Adrenal gland (tissue), 12 donors: Measurements from ENCODE around the gene FZD8. TPM values are rescaled to one million over a fixed set of nuclear protein-coding genes. Genes with fewer than 3 reads are reported as not detected.

Experiments
- DNase-seq, 7 donors: peaks; one replicate each; pipeline ENCODE4 v3.0.0-alpha.2; 2019 to 2020
- H3K27ac ChIP-seq, 5 donors: fragments of 200-600 bp; sonication (generic) in 4 of 5; 1 replicate in 3 of 5; 2 replicates in 2 of 5; pipeline versions ENCODE4 v1.5.1 to v1.8.0; 2016 to 2020; ENCODE audit warnings: mild to moderate bottlenecking in 1 of 5
- H3K27me3 ChIP-seq: fragments of 200-600 bp; 2 replicates; pipeline ENCODE4 v1.8.0; 2021
- H3K36me3 ChIP-seq, 2 donors: fragments of 200-600 bp; replicated peaks in 1 of 2; 1 replicate in 1 of 2; 2 replicates in 1 of 2; pipeline versions ENCODE4 v1.5.1 to v1.8.0; 2018 to 2022
- H3K4me1 ChIP-seq, 2 donors: fragments of 200-600 bp; replicated peaks in 1 of 2; 1 replicate in 1 of 2; 2 replicates in 1 of 2; pipeline versions ENCODE4 v1.5.1 to v1.8.0; 2018 to 2021
- H3K4me3 ChIP-seq, 4 donors: fragments of 200-600 bp; sonication (generic) in 3 of 4; one replicate each; pipeline ENCODE4 v1.5.1; 2016 to 2018
- H3K9me3 ChIP-seq, 3 donors: fragments of 200-600 bp; sonication (generic) in 1 of 3; replicated peaks in 1 of 3; 1 replicate in 2 of 3; 2 replicates in 1 of 3; pipeline versions ENCODE4 v1.5.1 to v1.8.0; 2016 to 2021
- POLR2A ChIP-seq, 2 donors: fragments of 450-650 bp; IDR thresholded peaks; one replicate each; pipeline ENCODE4 v1.6.1; 2017; ENCODE audit warnings: antibody characterized with exemption in 2 of 2, mild to moderate bottlenecking in 2 of 2, moderate library complexity in 1 of 2
- WGBS, 4 donors: extraction: QIAGEN DNeasy Blood & Tissue Kit in 2 of 4; methylation state at CpG; one replicate each; pipeline versions ENCODE4 v1.1.5 to v1.1.7; 2013 to 2017; 5-methylcytosine and 5-hydroxymethylcytosine counted together
- intact Hi-C, 2 donors: fragments of 100-400 bp; cut with DNase I; formaldehyde crosslinking; loops; one replicate each; pipeline versions ENCODE4 v1.14.1 to v1.15.0; 2022 to 2023
- polyA plus RNA-seq, 3 donors: library from polyadenylated mRNA; stranded (reverse); fragments of 200-250 nt in 2 of 3; fragments of 350-450 nt in 1 of 3; fragmentation: Illumina TruSeq in 1 of 3; extraction: RNeasy Lipid Tissue Mini Kit (QIAGEN cat#74804) in 1 of 3; gene quantifications; one replicate each; pipeline ENCODE4 v1.2.3, GENCODE V29; 2013 to 2014
- total RNA-seq, 9 donors: library from RNA; depleted of rRNA in 4 of 9; stranded (reverse); fragments of >200 nt in 4 of 9; fragments of 120-200 nt in 1 of 9; fragmentation: NEBNext Ultra II Directional in 1 of 9; extraction: Animal tissue kit (Norgen Biotek cat#: 25700) in 1 of 9; gene quantifications; one replicate each; pipeline versions ENCODE4 v1.1.0 to v1.2.4, GENCODE V29; 2013 to 2023
- TF ChIP-seq, protein P1 (sequence below), 6 experiments: fragments of 450-650 bp in 4 of 6; fragments of 200-600 bp in 2 of 6; sonication (generic) in 1 of 6; IDR thresholded peaks; 1 replicate in 5 of 6; 2 replicates in 1 of 6; pipeline versions ENCODE4 v1.5.1 to v1.8.0; 2016 to 2021; ENCODE audit warnings: antibody characterized with exemption in 6 of 6, mild to moderate bottlenecking in 2 of 6, moderate library complexity in 1 of 6
- donor health status: healthy with polysubstance abuse.
- donor health status: Bipolar disorder and iron deficiency.
- donor health status: DM: yes; HTN: yes; CAD: no.
- donor health status: DM: no; HTN: no; CAD: no.
- donor health status: DM: no; HTN: no; CAD: no.
- donor health status: DM: yes; HTN: yes; CAD: no.

Gene FZD8
- total and polyA plus RNA-seq, 12 donors, result 0.97 to 5.9 (median 3.8) TPM

DNA sequence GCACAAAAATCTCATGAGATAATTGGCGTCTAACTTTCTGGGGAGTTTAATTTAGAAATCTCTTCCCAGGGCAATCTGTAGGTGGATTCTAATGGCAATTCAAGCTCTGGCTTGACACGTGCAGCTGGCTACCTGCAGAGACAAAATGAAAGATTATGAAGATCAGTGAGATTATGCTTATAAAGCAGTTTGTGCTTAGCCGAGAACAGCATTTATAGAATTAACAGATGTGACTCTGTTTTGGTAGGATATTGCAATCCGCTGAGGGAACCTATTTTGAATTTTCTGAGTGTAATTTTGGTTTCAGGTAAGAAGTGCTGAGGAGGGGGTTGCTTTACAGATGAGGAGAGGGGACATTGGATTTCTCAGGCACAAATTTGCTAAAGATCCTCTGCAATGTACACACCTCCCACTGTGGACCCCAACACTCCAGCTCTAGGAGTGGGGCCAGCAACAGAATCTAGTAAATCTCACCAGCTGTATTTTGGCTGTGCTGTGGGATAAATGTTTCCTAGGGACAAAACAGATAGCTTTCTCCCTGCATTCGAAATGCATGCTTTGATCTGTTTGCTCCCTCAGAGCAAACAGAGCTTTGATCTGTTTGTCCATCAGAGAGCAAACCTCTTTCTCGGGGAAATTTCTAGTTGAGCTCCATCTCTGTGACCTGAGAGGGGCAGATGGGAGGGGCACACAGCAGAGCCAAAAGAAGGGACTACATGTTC is 29.6 kb downstream of the FZD8 start:
- 56 to 65% (median 60%) methylated on average over 6 of the region's 6 CpGs for WGBS, 4 donors
- H3K4me1 ChIP-seq, result peaks cover 0 to 7% of the 10 kb centered on the region in 2 donors
- H3K27ac ChIP-seq, result no peak overlapping the region
- TF ChIP-seq, protein P1, sequence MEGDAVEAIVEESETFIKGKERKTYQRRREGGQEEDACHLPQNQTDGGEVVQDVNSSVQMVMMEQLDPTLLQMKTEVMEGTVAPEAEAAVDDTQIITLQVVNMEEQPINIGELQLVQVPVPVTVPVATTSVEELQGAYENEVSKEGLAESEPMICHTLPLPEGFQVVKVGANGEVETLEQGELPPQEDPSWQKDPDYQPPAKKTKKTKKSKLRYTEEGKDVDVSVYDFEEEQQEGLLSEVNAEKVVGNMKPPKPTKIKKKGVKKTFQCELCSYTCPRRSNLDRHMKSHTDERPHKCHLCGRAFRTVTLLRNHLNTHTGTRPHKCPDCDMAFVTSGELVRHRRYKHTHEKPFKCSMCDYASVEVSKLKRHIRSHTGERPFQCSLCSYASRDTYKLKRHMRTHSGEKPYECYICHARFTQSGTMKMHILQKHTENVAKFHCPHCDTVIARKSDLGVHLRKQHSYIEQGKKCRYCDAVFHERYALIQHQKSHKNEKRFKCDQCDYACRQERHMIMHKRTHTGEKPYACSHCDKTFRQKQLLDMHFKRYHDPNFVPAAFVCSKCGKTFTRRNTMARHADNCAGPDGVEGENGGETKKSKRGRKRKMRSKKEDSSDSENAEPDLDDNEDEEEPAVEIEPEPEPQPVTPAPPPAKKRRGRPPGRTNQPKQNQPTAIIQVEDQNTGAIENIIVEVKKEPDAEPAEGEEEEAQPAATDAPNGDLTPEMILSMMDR (IDR thresholded peaks at IDR 0.05), result no peak
- no peak for TF ChIP-seq POLR2A (IDR thresholded peaks at IDR 0.05)
- DNase-seq, result no peak
- no peaks in the 10 kb centered on the region for H3K36me3 ChIP-seq
- no peaks in the 10 kb centered on the region for H3K9me3 ChIP-seq
- H3K4me3 ChIP-seq, result no peak overlapping the region
- peaks cover 12% of the 10 kb centered on the region for H3K27me3 ChIP-seq
- intact Hi-C loops, result no loop called here

DNA sequence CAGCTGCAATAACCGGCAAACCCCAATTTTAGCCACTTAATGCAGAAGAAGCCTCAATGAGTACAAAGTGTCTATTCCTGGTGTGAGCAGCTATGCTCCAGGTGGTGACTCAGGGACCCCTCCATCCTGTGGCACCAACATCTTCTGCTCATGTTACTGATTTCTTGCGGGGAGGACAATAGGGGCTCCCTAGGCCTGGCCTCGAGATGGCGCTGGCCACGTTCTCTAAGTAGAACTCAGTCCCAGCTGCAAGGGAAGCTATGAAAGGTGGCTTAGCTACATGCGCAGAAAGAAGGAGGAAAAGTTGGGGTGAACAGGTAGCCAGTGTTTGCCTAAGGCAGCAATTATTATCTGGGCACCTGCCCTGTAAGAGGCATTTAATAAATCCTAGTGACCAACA is 30.3 kb downstream of the FZD8 start:
- no peak for TF ChIP-seq POLR2A (IDR thresholded peaks at IDR 0.05)
- TF ChIP-seq, protein P1 (IDR thresholded peaks at IDR 0.05), result no peak
- Histone ChIP-seq H3K27ac (no peak overlapping the region), H3K27me3 (peaks cover 15% of the 10 kb centered on the region), H3K4me3 (no peak overlapping the region), H3K9me3 (no peaks in the 10 kb centered on the region), H3K4me1 (peaks cover 0 to 9% of the 10 kb centered on the region in 2 donors), H3K36me3 (no peaks in the 10 kb centered on the region)
- WGBS, 4 donors, result 79 to 86% (median 83%) methylated on average over 6 of the region's 6 CpGs
- intact Hi-C loops, result no loop called here
- DNase-seq, result no peak

DNA sequence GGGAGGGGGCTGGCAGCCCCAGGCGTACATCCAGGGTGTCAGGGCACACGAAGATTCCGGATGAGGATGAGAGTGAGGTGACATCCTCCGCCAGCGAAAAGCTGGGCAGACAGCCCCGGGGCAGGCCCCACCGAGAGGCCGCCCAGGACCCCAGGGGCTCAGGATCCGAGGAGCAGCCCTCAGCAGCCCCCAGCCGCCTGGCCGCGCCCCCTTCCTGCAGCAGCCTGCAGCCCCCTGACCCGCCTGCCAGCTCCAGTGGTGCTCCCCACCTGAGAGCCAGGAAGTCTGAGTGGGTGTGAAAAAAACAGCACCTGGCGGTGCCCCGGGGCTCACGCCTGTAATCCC is 33.8 kb downstream of the FZD8 start:
- Histone ChIP-seq H3K4me3 (peak overlapping the region in 1 of 4 donors; percentile 54), H3K4me1 (peaks cover 0 to 9% of the 10 kb centered on the region in 2 donors), H3K9me3 (no peaks in the 10 kb centered on the region), H3K36me3 (no peaks in the 10 kb centered on the region), H3K27me3 (peaks cover 15% of the 10 kb centered on the region), H3K27ac (no peak overlapping the region)
- TF ChIP-seq, protein P1 (IDR thresholded peaks at IDR 0.05), result no peak
- no peak for TF ChIP-seq POLR2A (IDR thresholded peaks at IDR 0.05)
- DNase-seq, result no peak
- intact Hi-C loops, result no loop called here
- 47 to 75% (median 71%) methylated on average over 4 to 16 of the region's 16 CpGs for WGBS, 4 donors

DNA sequence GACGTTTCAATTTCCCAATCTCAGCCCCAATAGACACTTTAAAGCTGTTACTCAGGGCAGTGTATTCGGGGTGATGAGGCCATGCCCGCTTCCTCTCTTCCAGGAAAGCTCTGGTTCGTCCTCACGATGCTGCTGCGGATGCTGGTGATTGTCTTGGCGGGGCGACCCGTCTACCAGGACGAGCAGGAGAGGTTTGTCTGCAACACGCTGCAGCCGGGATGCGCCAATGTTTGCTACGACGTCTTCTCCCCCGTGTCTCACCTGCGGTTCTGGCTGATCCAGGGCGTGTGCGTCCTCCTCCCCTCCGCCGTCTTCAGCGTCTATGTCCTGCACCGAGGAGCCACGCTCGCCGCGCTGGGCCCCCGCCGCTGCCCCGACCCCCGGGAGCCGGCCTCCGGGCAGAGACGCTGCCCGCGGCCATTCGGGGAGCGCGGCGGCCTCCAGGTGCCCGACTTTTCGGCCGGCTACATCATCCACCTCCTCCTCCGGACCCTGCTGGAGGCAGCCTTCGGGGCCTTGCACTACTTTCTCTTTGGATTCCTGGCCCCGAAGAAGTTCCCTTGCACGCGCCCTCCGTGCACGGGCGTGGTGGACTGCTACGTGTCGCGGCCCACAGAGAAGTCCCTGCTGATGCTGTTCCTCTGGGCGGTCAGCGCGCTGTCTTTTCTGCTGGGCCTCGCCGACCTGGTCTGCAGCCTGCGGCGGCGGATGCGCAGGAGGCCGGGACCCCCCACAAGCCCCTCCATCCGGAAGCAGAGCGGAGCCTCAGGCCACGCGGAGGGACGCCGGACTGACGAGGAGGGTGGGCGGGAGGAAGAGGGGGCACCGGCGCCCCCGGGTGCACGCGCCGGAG is 34.4 kb downstream of the FZD8 start:
- Histone ChIP-seq H3K27me3 (peaks cover 15% of the 10 kb centered on the region), H3K9me3 (no peaks in the 10 kb centered on the region)
- intact Hi-C loops, result no loop called here

More for the DNA sequence above, 34.4 kb downstream of the FZD8 start:
- 7 to 20% (median 10%) methylated on average over 15 to 78 of the region's 78 CpGs for WGBS, 4 donors
- no peak overlapping the region for H3K27ac ChIP-seq
- TF ChIP-seq, protein P1 (IDR thresholded peaks at IDR 0.05), result no peak
- no peak for TF ChIP-seq POLR2A (IDR thresholded peaks at IDR 0.05)
- DNase-seq, result peak in 3 of 7 donors; percentile 10 to 20 (median 10)
- H3K4me1 ChIP-seq, result peaks cover 0 to 9% of the 10 kb centered on the region in 2 donors
- peak overlapping the region in 2 of 4 donors; percentile 5 to 54 for H3K4me3 ChIP-seq
- no peaks in the 10 kb centered on the region for H3K36me3 ChIP-seq
